GM06990 (cell line): ENCODE data around the gene NCAM1.

ENCODE experiments used
- DNase-seq: peaks from one replicate; pipeline ENCODE4 v3.0.0-alpha.2; 2011; ENCODE audit not compliant: insufficient read length; ENCODE audit errors: extremely low read depth
- H3K27me3 ChIP-seq: replicated peaks from 2 replicates; pipeline ENCODE4 v1.6.0; 2011; ENCODE audit warnings: low read length; ENCODE audit not compliant: control insufficient read depth, insufficient read depth
- H3K36me3 ChIP-seq: 2 replicates; pipeline ENCODE4 v1.5.1; 2011; ENCODE audit warnings: low read length; ENCODE audit not compliant: control insufficient read depth, insufficient read depth
- H3K4me3 ChIP-seq: replicated peaks from 2 replicates; pipeline ENCODE4 v1.5.1; 2011; ENCODE audit warnings: low read depth, mild to moderate bottlenecking, control low read depth, low read length
- CTCF ChIP-seq: IDR thresholded peaks from 2 replicates; pipeline ENCODE4 v1.5.1; 2011; ENCODE audit warnings: low read length, control low read depth, mild to moderate bottlenecking, inconsistent platforms; ENCODE audit not compliant: insufficient read depth, poor library complexity, severe bottlenecking

The NCAM1 gene

GRCh38 chr11:112931703-112932102 is 29.5 kb upstream of the NCAM1 start:
- H3K36me3 ChIP-seq: no peaks in the 10 kb centered on the region
- H3K4me3 ChIP-seq: no peak overlapping the region
- no peaks in the 10 kb centered on the region; the same call in 1 of the 2 replicates for H3K27me3 ChIP-seq
- DNase-seq: no peak
- no peak for TF ChIP-seq CTCF

- no peak for TF ChIP-seq CTCF
- Histone ChIP-seq H3K4me3 (no peak overlapping the region), H3K27me3 (no peaks in the 10 kb centered on the region; the same call in 1 of the 2 replicates), H3K36me3 (no peaks in the 10 kb centered on the region)
- DNase-seq: no peak
Observed at GRCh38 chr11:112932593-112932992, 28.6 kb upstream of the NCAM1 start.

- no peaks in the 10 kb centered on the region; the same call in 1 of the 2 replicates for H3K27me3 ChIP-seq
- no peak for DNase-seq
Observed at GRCh38 chr11:112933970-112934369, 27.2 kb upstream of the NCAM1 start.

GRCh38 chr11:112941104-112941503 is 20.1 kb upstream of the NCAM1 start:
- no peak for TF ChIP-seq CTCF
- Histone ChIP-seq H3K4me3 (no peak overlapping the region), H3K36me3 (no peaks in the 10 kb centered on the region), H3K27me3 (no peaks in the 10 kb centered on the region)
- no peak for DNase-seq

More at GRCh38 chr11:112933970-112934369, 27.2 kb upstream of the NCAM1 start:
- Histone ChIP-seq H3K4me3 (no peak overlapping the region), H3K36me3 (no peaks in the 10 kb centered on the region)
- no peak for TF ChIP-seq CTCF

GRCh38 chr11:112942966-112943643 is 18.1 kb upstream of the NCAM1 start:
- no peaks in the 10 kb centered on the region for H3K27me3 ChIP-seq
- no peak overlapping the region for H3K4me3 ChIP-seq
- no peaks in the 10 kb centered on the region for H3K36me3 ChIP-seq
- TF ChIP-seq CTCF: no peak
- no peak for DNase-seq
